GM12878 (cell line): ENCODE data around the gene MPDZ. TPM values are rescaled to one million over a fixed set of nuclear protein-coding genes. Genes with fewer than 3 reads are reported as not detected.

Experiments used
- BMI1 ChIP-seq: fragments of 450-650 bp; IDR thresholded peaks from 2 replicates; pipeline ENCODE4 v1.6.1; 2016; ENCODE audit warnings: mild to moderate bottlenecking, moderate library complexity, borderline replicate concordance
- CREB1 ChIP-seq: IDR thresholded peaks from 2 replicates; pipeline ENCODE4 v1.6.1; 2012; ENCODE audit warnings: low read depth, mild to moderate bottlenecking, inconsistent platforms
- CTCF ChIP-seq, 3 experiments: IDR thresholded peaks in 2 of 3; conservative IDR thresholded peaks in 1 of 3; 2 replicates each; pipeline ENCODE4 v1.5.1; 2011; ENCODE audit warnings: low read depth in 3 of 3, low read length in 3 of 3, mild to moderate bottlenecking in 3 of 3, control low read depth in 2 of 3, moderate library complexity in 2 of 3, inconsistent platforms in 1 of 3, mixed read lengths in 1 of 3; ENCODE audit not compliant: control insufficient read depth in 2 of 3, insufficient read depth in 1 of 3; ENCODE audit errors: extremely low read depth in 1 of 3
- ETV6 ChIP-seq, 2 experiments: fragments of 450-650 bp in 1 of 2; IDR thresholded peaks in 1 of 2; conservative IDR thresholded peaks in 1 of 2; 2 replicates each; pipeline ENCODE4 v1.6.1; 2014; ENCODE audit warnings: antibody characterized with exemption in 1 of 2, borderline replicate concordance in 1 of 2, low read depth in 1 of 2, mild to moderate bottlenecking in 1 of 2, moderate library complexity in 1 of 2
- GATAD2B ChIP-seq: fragments of 450-650 bp; conservative IDR thresholded peaks from 2 replicates; pipeline ENCODE4 v1.6.1; 2017; ENCODE audit warnings: low read depth, mild to moderate bottlenecking, moderate library complexity
- HCFC1 ChIP-seq: fragments of 150-350 bp; IDR thresholded peaks from 2 replicates; pipeline ENCODE4 v1.6.1; 2014; ENCODE audit warnings: low read length
- MYC ChIP-seq: IDR thresholded peaks from 2 replicates; pipeline ENCODE4 v1.6.1; 2011; ENCODE audit warnings: mild to moderate bottlenecking, low read length, moderate library complexity, inconsistent platforms; ENCODE audit not compliant: insufficient read depth, insufficient replicate concordance, insufficient read length, severe bottlenecking
- NBN ChIP-seq: fragments of 450-650 bp; IDR thresholded peaks from 2 replicates; pipeline ENCODE4 v1.6.1; 2016
- NFIC ChIP-seq: IDR thresholded peaks from 2 replicates; pipeline ENCODE4 v1.6.1; 2012; ENCODE audit warnings: low read depth, mild to moderate bottlenecking, inconsistent platforms, low read length, moderate library complexity
- NR2C2 ChIP-seq: IDR thresholded peaks from 2 replicates; pipeline ENCODE4 v1.6.1; 2011; ENCODE audit warnings: borderline replicate concordance, low read depth; ENCODE audit not compliant: control insufficient read depth, insufficient read length
- SMARCA5 ChIP-seq: fragments of 450-650 bp; IDR thresholded peaks from 2 replicates; pipeline ENCODE4 v1.6.1; 2017; ENCODE audit warnings: mild to moderate bottlenecking
- TAF1 ChIP-seq: IDR thresholded peaks from 2 replicates; pipeline ENCODE4 v1.6.1; 2011; ENCODE audit warnings: mild to moderate bottlenecking, low read depth, low read length, borderline replicate concordance
- polyA plus RNA-seq, 11 experiments: library from polyadenylated mRNA; depleted of rRNA in 4 of 11; unstranded in 6 of 11; stranded (reverse) in 5 of 11; fragments of >200 nt; fragmentation: Nextera tagmentation in 4 of 11; fragmentation: Illumina TruSeq in 1 of 11; extraction: Ambion mirVana in 4 of 11; extraction: Trizol in 1 of 11; gene quantifications; 1 replicate in 1 of 11; 2 replicates in 10 of 11; pipeline versions ENCODE4 v1.2.1 to v1.2.3, GENCODE V29; 2011 to 2016; ENCODE audit warnings: inconsistent platforms in 2 of 11, missing spikeins in 2 of 11, low read depth in 1 of 11
- total RNA-seq, 4 experiments: library from RNA; depleted of rRNA in 3 of 4; stranded (reverse); fragments of >200 nt in 3 of 4; fragmentation: Illumina TruSeq in 1 of 4; extraction: Trizol in 1 of 4; gene quantifications; 2 replicates each; pipeline versions ENCODE4 v1.2.1 to v1.2.3, GENCODE V29; 2013 to 2021
- TF ChIP-seq, protein P1 (sequence below): fragments of 450-650 bp; formaldehyde crosslinking; IDR thresholded peaks from 2 replicates; pipeline ENCODE4 v1.4.0; 2022; ENCODE audit warnings: mild to moderate bottlenecking, moderate library complexity

MPDZ gene
- total and polyA plus RNA-seq, 10 of the 15 experiments (the other 5 are each of a cell fraction or from before 2014, with no cell fraction given), result 0.36 TPM; not detected in 9

DNA sequence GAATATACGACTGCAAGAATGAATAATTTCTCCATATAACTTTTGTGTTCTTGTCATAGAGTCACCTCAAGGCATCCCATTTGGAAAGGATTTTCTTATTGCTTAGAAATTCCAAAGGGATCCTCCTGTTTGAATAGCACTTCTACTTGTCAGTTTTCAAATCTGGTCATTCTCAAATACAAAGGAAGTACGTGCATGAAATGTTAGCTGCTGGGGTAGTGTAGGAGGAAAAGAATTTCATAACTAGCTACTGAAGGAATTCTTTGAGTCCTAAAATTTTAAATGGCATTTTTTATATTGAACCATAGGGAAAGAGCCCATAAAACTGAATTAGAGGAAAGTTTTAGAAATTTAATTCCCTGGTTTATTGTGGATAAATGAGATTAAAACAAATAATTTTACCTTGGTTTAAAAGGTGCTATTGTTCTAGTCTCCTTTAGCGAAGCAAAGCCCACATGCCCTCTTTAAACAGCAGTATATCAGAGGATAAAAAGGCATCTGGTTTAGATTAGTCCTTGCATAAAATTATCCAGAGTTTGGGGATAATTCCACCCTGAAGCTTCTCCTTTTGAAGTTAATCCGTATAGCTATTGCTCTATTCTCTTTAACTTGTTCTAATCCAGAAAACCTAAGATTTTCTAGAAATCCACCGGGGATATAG, 2.0 kb upstream of the MPDZ start (continued):
- TF ChIP-seq, protein P1, sequence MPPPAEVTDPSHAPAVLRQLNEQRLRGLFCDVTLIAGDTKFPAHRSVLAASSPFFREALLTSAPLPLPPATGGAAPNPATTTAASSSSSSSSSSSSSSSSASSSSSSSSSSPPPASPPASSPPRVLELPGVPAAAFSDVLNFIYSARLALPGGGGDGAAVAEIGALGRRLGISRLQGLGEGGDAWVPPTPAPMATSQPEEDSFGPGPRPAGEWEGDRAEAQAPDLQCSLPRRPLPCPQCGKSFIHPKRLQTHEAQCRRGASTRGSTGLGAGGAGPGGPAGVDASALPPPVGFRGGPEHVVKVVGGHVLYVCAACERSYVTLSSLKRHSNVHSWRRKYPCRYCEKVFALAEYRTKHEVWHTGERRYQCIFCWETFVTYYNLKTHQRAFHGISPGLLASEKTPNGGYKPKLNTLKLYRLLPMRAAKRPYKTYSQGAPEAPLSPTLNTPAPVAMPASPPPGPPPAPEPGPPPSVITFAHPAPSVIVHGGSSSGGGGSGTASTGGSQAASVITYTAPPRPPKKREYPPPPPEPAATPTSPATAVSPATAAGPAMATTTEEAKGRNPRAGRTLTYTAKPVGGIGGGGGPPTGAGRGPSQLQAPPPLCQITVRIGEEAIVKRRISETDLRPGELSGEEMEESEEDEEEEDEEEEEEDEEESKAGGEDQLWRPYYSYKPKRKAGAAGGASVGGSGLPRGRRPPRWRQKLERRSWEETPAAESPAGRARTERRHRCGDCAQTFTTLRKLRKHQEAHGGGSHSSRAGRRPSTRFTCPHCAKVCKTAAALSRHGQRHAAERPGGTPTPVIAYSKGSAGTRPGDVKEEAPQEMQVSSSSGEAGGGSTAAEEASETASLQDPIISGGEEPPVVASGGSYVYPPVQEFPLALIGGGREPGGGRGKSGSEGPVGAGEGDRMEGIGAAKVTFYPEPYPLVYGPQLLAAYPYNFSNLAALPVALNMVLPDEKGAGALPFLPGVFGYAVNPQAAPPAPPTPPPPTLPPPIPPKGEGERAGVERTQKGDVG (CRISPR knock-in tag), result no peak
- TF ChIP-seq TAF1, result no peak
- TF ChIP-seq MYC, result no peak
- no peak for TF ChIP-seq CTCF (IDR thresholded peaks at IDR 0.05 in 2 of 3, conservative IDR thresholded peaks at IDR 0.05 in 1 of 3; ENCODE audit: control insufficient read depth in 2 of 3, extremely low read depth in 1 of 3, insufficient read depth in 1 of 3, low read depth in 3 of 3, low read length in 3 of 3)
- no peak for TF ChIP-seq GATAD2B
- TF ChIP-seq NR2C2, result no peak
- TF ChIP-seq NFIC, result no peak
- TF ChIP-seq HCFC1, result no peak
- no peak for TF ChIP-seq ETV6 (conservative IDR thresholded peaks at IDR 0.05 in 1 of 2, IDR thresholded peaks at IDR 0.05 in 1 of 2; ENCODE audit: borderline replicate concordance in 1 of 2, low read depth in 1 of 2)
- no peak for TF ChIP-seq NBN
- TF ChIP-seq SMARCA5, result no peak
- no peak for TF ChIP-seq CREB1
- no peak for TF ChIP-seq BMI1
